K562 (cell line): ENCODE results near the gene PCDHGA8. TPM values are rescaled to one million over a fixed set of nuclear protein-coding genes. Genes with fewer than 3 reads are reported as not detected.
A peak's percentile ranks its signal among the peaks of the same experiment; 100 is the strongest.

Experiments
- CBX3 ChIP-seq, 2 experiments: IDR thresholded peaks; 1 replicate in 1 of 2; 2 replicates in 1 of 2; pipeline ENCODE4 v1.6.1; 2012; ENCODE audit warnings: inconsistent platforms in 2 of 2, low read length in 2 of 2, borderline replicate concordance in 1 of 2, control low read depth in 1 of 2
- CSDE1 ChIP-seq, 2 experiments: fragments of 450-650 bp; IDR thresholded peaks; 2 replicates each; pipeline ENCODE4 v1.6.1; 2016; ENCODE audit warnings: mild to moderate bottlenecking in 1 of 2
- CTCF ChIP-seq, 3 experiments: IDR thresholded peaks in 2 of 3; conservative IDR thresholded peaks in 1 of 3; 2 replicates each; pipeline ENCODE4 v1.5.1; 2011 to 2012; ENCODE audit warnings: low read length in 3 of 3, mild to moderate bottlenecking in 3 of 3, control low read depth in 2 of 3, improper control_type of control experiment in 1 of 3, inconsistent platforms in 1 of 3, low read depth in 1 of 3, mixed read lengths in 1 of 3, moderate library complexity in 1 of 3; ENCODE audit not compliant: insufficient read depth in 2 of 3
- ETV1 ChIP-seq: fragments of 450-650 bp; conservative IDR thresholded peaks from 2 replicates; pipeline ENCODE4 v1.6.1; 2016; ENCODE audit warnings: missing genetic modification characterization, control low read depth, low read depth, missing compliant biosample characterization
- FOXJ3 ChIP-seq: sonication (generic); formaldehyde crosslinking; IDR thresholded peaks from 2 replicates; pipeline ENCODE4 v1.4.0; 2020; ENCODE audit warnings: mild to moderate bottlenecking, missing genetic modification reagents
- HNRNPL ChIP-seq: fragments of 200-400 bp; formaldehyde crosslinking; IDR thresholded peaks from 2 replicates; pipeline ENCODE4 v1.6.1; 2017; ENCODE audit warnings: low read depth, mild to moderate bottlenecking, low read length
- JUNB ChIP-seq: fragments of 450-650 bp; formaldehyde crosslinking; conservative IDR thresholded peaks from 2 replicates; pipeline ENCODE4 v1.4.0; 2020; ENCODE audit warnings: mild to moderate bottlenecking
- LCOR ChIP-seq: sonication (generic); formaldehyde crosslinking; IDR thresholded peaks from 2 replicates; pipeline ENCODE4 v1.8.0; 2022; ENCODE audit warnings: mild to moderate bottlenecking, missing genetic modification reagents
- NFRKB ChIP-seq: fragments of 450-650 bp; IDR thresholded peaks from 2 replicates; pipeline ENCODE4 v1.6.1; 2016; ENCODE audit warnings: low read depth
- NR2C2 ChIP-seq, 2 experiments: fragments of 200-800 bp in 1 of 2; sonication (Bioruptor generic) in 1 of 2; sonication (generic) in 1 of 2; formaldehyde crosslinking in 1 of 2; IDR thresholded peaks; 2 replicates each; pipeline versions ENCODE4 v1.6.1 to v1.8.0; 2016 to 2022; ENCODE audit warnings: mild to moderate bottlenecking in 1 of 2, missing compliant biosample characterization in 1 of 2, missing genetic modification characterization in 1 of 2, missing genetic modification reagents in 1 of 2
- POLR2A ChIP-seq: fragments of 450-650 bp; conservative IDR thresholded peaks from 2 replicates; pipeline ENCODE4 v1.6.1; 2016
- REST ChIP-seq, 2 experiments: fragments of 450-650 bp; formaldehyde crosslinking in 1 of 2; IDR thresholded peaks; 2 replicates each; pipeline versions ENCODE4 v1.4.0 to v1.6.1; 2014 to 2020; ENCODE audit warnings: mild to moderate bottlenecking in 2 of 2, borderline replicate concordance in 1 of 2, low read depth in 1 of 2
- SIRT6 ChIP-seq: IDR thresholded peaks from one replicate; pipeline ENCODE4 v1.6.1; 2012; ENCODE audit warnings: low read depth, mild to moderate bottlenecking, control low read depth, inconsistent platforms, low read length, moderate library complexity
- TAF9B ChIP-seq: fragments of 450-650 bp; IDR thresholded peaks from 2 replicates; pipeline ENCODE4 v1.6.1; 2018; ENCODE audit warnings: mild to moderate bottlenecking; ENCODE audit not compliant: partially characterized antibody
- TEAD4 ChIP-seq, 2 experiments: sonication (generic) in 1 of 2; formaldehyde crosslinking in 1 of 2; IDR thresholded peaks; 2 replicates each; pipeline versions ENCODE4 v1.6.1 to v1.8.0; 2012 to 2022; ENCODE audit warnings: borderline replicate concordance in 1 of 2, inconsistent platforms in 1 of 2, low read length in 1 of 2, mild to moderate bottlenecking in 1 of 2, missing genetic modification reagents in 1 of 2
- U2AF2 ChIP-seq: fragments of 200-400 bp; formaldehyde crosslinking; optimal IDR thresholded peaks from 2 replicates; pipeline ENCODE3; 2017; ENCODE audit warnings: low read depth, mild to moderate bottlenecking, low read length
- ZNF445 ChIP-seq: fragments of 250-450 bp; sonication (Bioruptor Pico); IDR thresholded peaks from 2 replicates; pipeline ENCODE4 v1.4.0; 2020; ENCODE audit warnings: low read depth, mild to moderate bottlenecking, moderate library complexity
- polyA plus RNA-seq, 8 experiments: library from polyadenylated mRNA; depleted of rRNA in 4 of 8; stranded (reverse) in 5 of 8; unstranded in 3 of 8; fragments of >200 nt; fragmentation: Nextera tagmentation in 2 of 8; fragmentation: Illumina TruSeq in 1 of 8; extraction: Ambion mirVana in 2 of 8; extraction: Trizol in 1 of 8; gene quantifications; 2 replicates each; pipeline versions ENCODE4 v1.2.1 to v1.2.3, GENCODE V29; 2011 to 2014; ENCODE audit warnings: inconsistent platforms in 1 of 8, missing spikeins in 1 of 8
- total RNA-seq, 7 experiments: library from RNA; depleted of rRNA in 6 of 7; stranded (reverse); fragments of >200 nt in 6 of 7; fragmentation: Illumina TruSeq in 2 of 7; extraction: Trizol in 2 of 7; gene quantifications; 2 replicates each; pipeline versions ENCODE4 v1.2.1 to v1.2.3, GENCODE V29; 2011 to 2021; ENCODE audit warnings: low replicate concordance in 1 of 7

Gene PCDHGA8
- total and polyA plus RNA-seq, 9 of the 15 experiments (the other 6 are each of a cell fraction or from before 2014, with no cell fraction given) = 0.04 to 0.11 (median 0.07) TPM; not detected in 2

GRCh38 chr5:141343242-141343952 is 49.0 kb upstream of the PCDHGA8 start, which contains the start of gene PCDHGA3 (continued):
- TF ChIP-seq CTCF (IDR thresholded peaks at IDR 0.05 in 2 of 3, conservative IDR thresholded peaks at IDR 0.05 in 1 of 3; ENCODE audit: insufficient read depth in 2 of 3, low read depth in 1 of 3, low read length in 3 of 3) (peak; percentile 60 to 79 (median 74); a peak in 5 of 6 replicates), U2AF2 (no peak), POLR2A (no peak), FOXJ3 (CRISPR knock-in tag) (no peak), CSDE1 (IDR thresholded peaks at IDR 0.05) (no peak), ETV1 (tag) (0 out of 2 replicates have a peak, but pooled peaks have one; percentile 11), LCOR (CRISPR knock-in tag) (no peak), TAF9B (no peak), REST (IDR thresholded peaks at IDR 0.05; ENCODE audit: borderline replicate concordance) (0 out of 2 replicates have a peak, but pooled peaks have one; percentile 3), REST (CRISPR knock-in tag; IDR thresholded peaks at IDR 0.05; ENCODE audit: low read depth) (no peak), ZNF445 (no peak), NR2C2 (CRISPR knock-in tag; IDR thresholded peaks at IDR 0.05) (no peak), NR2C2 (tag; IDR thresholded peaks at IDR 0.05) (no peak), HNRNPL (no peak), CBX3 (IDR thresholded peaks at IDR 0.05; ENCODE audit: borderline replicate concordance in 1 of 2, low read length in 2 of 2) (0 out of 3 replicates have a peak, but pooled peaks of 1 of the 2 experiments have one; percentile 24), NFRKB (no peak), TEAD4 (IDR thresholded peaks at IDR 0.05; ENCODE audit: low read length) (0 out of 2 replicates have a peak, but pooled peaks have one; percentile 39), TEAD4 (CRISPR knock-in tag; IDR thresholded peaks at IDR 0.05; ENCODE audit: borderline replicate concordance) (no peak), JUNB (CRISPR knock-in tag) (no peak), SIRT6 (no peak)
